ENCODE data around the gene ST8SIA6.

GRCh38 chr10:17454161-17455014 lies at the start of gene ST8SIA6:
- TF ChIP-seq FOSL1 (IDR thresholded peaks at IDR 0.05; ENCODE audit: insufficient read depth, low read depth, low read length) = no peak
- no peak for TF ChIP-seq ATF2 (IDR thresholded peaks at IDR 0.05; ENCODE audit: low read length)
- no peak for TF ChIP-seq JUND (IDR thresholded peaks at IDR 0.05; ENCODE audit: low read length)
- no peak for TF ChIP-seq CTCF (IDR thresholded peaks at IDR 0.05; ENCODE audit: control extremely low read depth in 1 of 3, insufficient read depth in 1 of 3, low read depth in 1 of 3, low read length in 3 of 3)
- peak; percentile 16 for TF ChIP-seq EZH2 (IDR thresholded peaks at IDR 0.05; ENCODE audit: low read depth, low read length, severe bottlenecking)
- no peak for TF ChIP-seq POLR2A (IDR thresholded peaks at IDR 0.05; ENCODE audit: control extremely low read depth in 1 of 2, low read depth in 2 of 2, low read length in 2 of 2)

All from H1 (cell line).